MM.1S (cell line): ENCODE results near the gene PYGB.

Experiments
- DNase-seq: peaks from one replicate; pipeline ENCODE4 v3.0.0-alpha.2; 2015
- H2AFZ ChIP-seq: fragments of 300-600 bp; sonication (generic); 2 replicates; pipeline ENCODE4 v1.6.0; 2016; ENCODE audit warnings: antibody characterized with exemption, low read length
- H3F3A ChIP-seq: fragments of 300-600 bp; sonication (generic); 2 replicates; pipeline ENCODE4 v1.6.1; 2016; ENCODE audit warnings: mild to moderate bottlenecking, antibody characterized with exemption, low read length, moderate library complexity, mixed read lengths; ENCODE audit not compliant: insufficient read depth
- H3K27ac ChIP-seq: fragments of 300-600 bp; sonication (generic); 2 replicates; pipeline ENCODE4 v1.5.1; 2016; ENCODE audit warnings: mild to moderate bottlenecking, low read length
- H3K27me3 ChIP-seq: fragments of 300-600 bp; sonication (generic); replicated peaks from 2 replicates; pipeline ENCODE4 v1.6.0; 2016; ENCODE audit warnings: low read length; ENCODE audit not compliant: insufficient read depth
- H3K36me3 ChIP-seq: fragments of 300-600 bp; sonication (generic); replicated peaks from 2 replicates; pipeline ENCODE4 v1.6.1; 2016; ENCODE audit warnings: mild to moderate bottlenecking, low read length, mixed read lengths; ENCODE audit not compliant: insufficient read depth
- H3K4me1 ChIP-seq: fragments of 300-600 bp; sonication (generic); 2 replicates; pipeline ENCODE4 v1.6.1; 2016; ENCODE audit warnings: low read length, mixed read lengths
- H3K4me2 ChIP-seq: fragments of 300-600 bp; sonication (generic); 2 replicates; pipeline ENCODE4 v1.6.0; 2016; ENCODE audit warnings: low read depth, low read length
- H3K4me3 ChIP-seq: fragments of 300-600 bp; sonication (generic); 2 replicates; pipeline ENCODE4 v1.5.1; 2016; ENCODE audit warnings: low read length, mixed read lengths
- H3K79me2 ChIP-seq: fragments of 300-600 bp; sonication (generic); 2 replicates; pipeline ENCODE4 v1.6.1; 2016; ENCODE audit warnings: mixed run types, low read length, mixed read lengths
- H3K9ac ChIP-seq: fragments of 300-600 bp; sonication (generic); 2 replicates; pipeline ENCODE4 v1.6.1; 2016; ENCODE audit warnings: low read length, mixed read lengths
- H3K9me2 ChIP-seq: fragments of 300-600 bp; sonication (generic); replicated peaks from 2 replicates; pipeline ENCODE4 v1.6.1; 2016; ENCODE audit warnings: mild to moderate bottlenecking, low read length, mixed read lengths; ENCODE audit not compliant: insufficient read depth
- H3K9me3 ChIP-seq: fragments of 300-600 bp; sonication (generic); replicated peaks from 2 replicates; pipeline ENCODE4 v1.6.1; 2016; ENCODE audit warnings: mild to moderate bottlenecking, low read length, mixed read lengths; ENCODE audit not compliant: insufficient read depth
- H4K20me1 ChIP-seq: fragments of 300-600 bp; sonication (generic); 2 replicates; pipeline ENCODE4 v1.6.1; 2016; ENCODE audit warnings: mild to moderate bottlenecking, low read length, moderate library complexity, mixed read lengths; ENCODE audit not compliant: insufficient read depth
- EZH2 ChIP-seq: fragments of 300-600 bp; sonication (generic); optimal IDR thresholded peaks from 2 replicates; pipeline ENCODE3; 2017; ENCODE audit warnings: low read depth, mild to moderate bottlenecking, antibody characterized with exemption, low read length, mixed read lengths
- EZH2phosphoT487 ChIP-seq: fragments of 300-600 bp; sonication (generic); IDR thresholded peaks from 2 replicates; pipeline ENCODE4 v1.6.1; 2018; ENCODE audit warnings: antibody characterized with exemption, low read length
- TF ChIP-seq, protein P1 (sequence below): fragments of 300-600 bp; sonication (generic); IDR thresholded peaks from 2 replicates; pipeline ENCODE4 v1.5.1; 2016; ENCODE audit warnings: antibody characterized with exemption, low read length, mixed read lengths

PYGB gene

GRCh38 chr20:25220810-25221591, 26.9 kb upstream of the PYGB start:
- H2AFZ ChIP-seq, result no peak overlapping the region
- no peak overlapping the region for H3K9ac ChIP-seq
- H3K4me3 ChIP-seq, result no peak overlapping the region
- TF ChIP-seq EZH2phosphoT487 (no peak), EZH2 (no peak)
- TF ChIP-seq, protein P1, sequence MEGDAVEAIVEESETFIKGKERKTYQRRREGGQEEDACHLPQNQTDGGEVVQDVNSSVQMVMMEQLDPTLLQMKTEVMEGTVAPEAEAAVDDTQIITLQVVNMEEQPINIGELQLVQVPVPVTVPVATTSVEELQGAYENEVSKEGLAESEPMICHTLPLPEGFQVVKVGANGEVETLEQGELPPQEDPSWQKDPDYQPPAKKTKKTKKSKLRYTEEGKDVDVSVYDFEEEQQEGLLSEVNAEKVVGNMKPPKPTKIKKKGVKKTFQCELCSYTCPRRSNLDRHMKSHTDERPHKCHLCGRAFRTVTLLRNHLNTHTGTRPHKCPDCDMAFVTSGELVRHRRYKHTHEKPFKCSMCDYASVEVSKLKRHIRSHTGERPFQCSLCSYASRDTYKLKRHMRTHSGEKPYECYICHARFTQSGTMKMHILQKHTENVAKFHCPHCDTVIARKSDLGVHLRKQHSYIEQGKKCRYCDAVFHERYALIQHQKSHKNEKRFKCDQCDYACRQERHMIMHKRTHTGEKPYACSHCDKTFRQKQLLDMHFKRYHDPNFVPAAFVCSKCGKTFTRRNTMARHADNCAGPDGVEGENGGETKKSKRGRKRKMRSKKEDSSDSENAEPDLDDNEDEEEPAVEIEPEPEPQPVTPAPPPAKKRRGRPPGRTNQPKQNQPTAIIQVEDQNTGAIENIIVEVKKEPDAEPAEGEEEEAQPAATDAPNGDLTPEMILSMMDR, result no peak
- no peak for DNase-seq
- no peaks in the 10 kb centered on the region for H3K9me2 ChIP-seq
- H3K27me3 ChIP-seq, result no peaks in the 10 kb centered on the region
- H3K79me2 ChIP-seq, result no peaks in the 10 kb centered on the region
- H3K4me1 ChIP-seq, result no peaks in the 10 kb centered on the region
- H3K4me2 ChIP-seq, result no peak overlapping the region
- H3F3A ChIP-seq, result no peaks in the 10 kb centered on the region
- 0 out of 2 replicates have a peak, but pooled peaks cover 5% of the 10 kb centered on the region for H3K36me3 ChIP-seq
- no peak overlapping the region for H3K27ac ChIP-seq
- H4K20me1 ChIP-seq, result no peaks in the 10 kb centered on the region
- no peaks in the 10 kb centered on the region for H3K9me3 ChIP-seq

DNA sequence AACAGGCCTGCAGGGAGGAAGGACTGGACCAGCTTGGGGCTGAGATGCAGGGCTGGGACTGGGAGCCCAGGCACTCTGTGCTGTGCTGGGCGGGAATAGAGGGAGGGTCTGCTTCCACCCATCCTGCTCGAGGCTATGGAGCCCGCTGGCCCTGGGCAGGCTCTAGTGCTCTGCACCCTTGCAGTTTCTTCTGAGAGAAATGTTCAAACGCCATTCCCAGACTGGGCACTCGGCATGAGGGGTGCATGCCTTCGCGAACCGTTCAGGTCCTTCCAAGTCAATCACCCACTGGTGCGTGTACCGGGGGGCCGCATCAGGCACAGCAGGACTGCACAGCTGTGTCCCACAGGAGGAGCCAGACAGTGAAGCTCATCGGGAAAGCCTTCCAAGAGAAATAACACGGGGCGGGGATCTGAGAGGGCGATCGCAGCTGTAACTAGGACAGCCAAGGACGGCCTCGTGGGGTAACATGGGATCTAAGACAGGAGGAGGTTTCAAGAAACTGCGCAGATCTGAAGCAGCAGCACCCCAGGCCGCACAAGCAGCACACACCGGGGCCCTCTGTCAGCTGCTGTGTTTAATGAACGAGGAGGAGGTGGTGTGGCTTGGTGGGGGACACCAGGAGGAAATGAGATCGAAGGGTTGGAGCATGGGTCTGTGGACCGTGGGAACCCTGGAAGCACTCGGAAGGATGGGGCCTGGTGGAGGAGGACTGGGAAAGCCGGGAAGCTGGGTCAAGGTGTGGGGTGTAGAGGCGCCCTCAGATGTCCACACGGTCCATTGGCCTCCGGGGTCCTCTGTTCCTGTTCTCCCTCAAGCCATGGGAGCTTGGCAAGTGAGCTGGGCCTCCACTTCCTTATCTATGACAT, 26.1 kb upstream of the PYGB start:
- H3K27ac ChIP-seq, result no peak overlapping the region

DNA sequence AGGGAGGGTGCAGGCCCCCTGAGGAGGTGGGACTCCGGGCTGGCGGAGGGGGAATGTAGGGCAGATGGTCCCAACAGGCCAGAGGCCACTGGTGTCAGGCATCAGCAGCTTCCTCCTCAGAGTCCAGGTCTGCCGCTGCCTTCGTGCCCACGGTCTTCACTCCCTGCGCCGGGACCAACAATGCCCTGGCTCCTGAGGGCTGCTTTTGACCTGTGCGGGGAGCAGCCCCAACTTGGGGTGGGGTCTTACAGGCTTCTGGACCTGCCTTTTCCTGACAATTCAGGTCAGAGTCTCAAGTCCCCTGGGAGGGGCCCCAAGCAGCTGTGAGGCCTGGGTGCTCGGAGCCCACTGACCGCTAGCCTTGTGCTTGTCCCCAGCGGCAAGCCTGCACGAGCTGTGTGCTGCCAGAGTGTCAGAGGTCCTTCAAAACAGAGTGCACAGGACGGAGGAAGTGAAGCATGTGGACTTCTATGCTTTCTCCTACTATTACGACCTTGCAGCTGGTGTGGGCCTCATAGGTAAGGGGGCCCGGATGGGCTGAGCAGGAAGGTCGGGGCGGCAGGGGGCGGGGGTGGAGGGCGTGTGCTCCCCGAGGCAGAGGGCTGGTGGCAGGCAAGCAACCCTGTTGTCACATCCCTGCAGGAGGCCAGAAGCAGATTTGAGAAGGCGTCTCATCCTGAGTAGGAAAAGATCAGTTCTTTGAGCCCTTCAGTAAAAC, 25.3 kb upstream of the PYGB start:
- H4K20me1 ChIP-seq, result no peaks in the 10 kb centered on the region
- no peak overlapping the region for H3K27ac ChIP-seq
- H3K9ac ChIP-seq, result no peak overlapping the region
- no peaks in the 10 kb centered on the region for H3K9me2 ChIP-seq
- H3K79me2 ChIP-seq, result no peaks in the 10 kb centered on the region
- no peak overlapping the region for H2AFZ ChIP-seq
- no peak for DNase-seq
- H3K36me3 ChIP-seq, result 0 out of 2 replicates have a peak, but pooled peaks cover 4% of the 10 kb centered on the region
- no peak overlapping the region for H3K4me3 ChIP-seq
- no peaks in the 10 kb centered on the region for H3F3A ChIP-seq
- TF ChIP-seq EZH2, result no peak
- TF ChIP-seq, protein P1, result no peak
- TF ChIP-seq EZH2phosphoT487, result no peak
- no peaks in the 10 kb centered on the region for H3K27me3 ChIP-seq
- H3K9me3 ChIP-seq, result no peaks in the 10 kb centered on the region
- no peak overlapping the region for H3K4me2 ChIP-seq
- no peaks in the 10 kb centered on the region for H3K4me1 ChIP-seq

More for the DNA sequence above, 26.1 kb upstream of the PYGB start:
- DNase-seq, result no peak
- Histone ChIP-seq H3F3A (no peaks in the 10 kb centered on the region), H3K9me3 (no peaks in the 10 kb centered on the region), H3K9me2 (no peaks in the 10 kb centered on the region), H3K27me3 (no peaks in the 10 kb centered on the region), H3K4me1 (no peaks in the 10 kb centered on the region), H4K20me1 (no peaks in the 10 kb centered on the region), H3K4me2 (no peak overlapping the region), H3K9ac (no peak overlapping the region), H2AFZ (no peak overlapping the region), H3K79me2 (no peaks in the 10 kb centered on the region), H3K36me3 (0 out of 2 replicates have a peak, but pooled peaks cover 5% of the 10 kb centered on the region), H3K4me3 (no peak overlapping the region)
- TF ChIP-seq, protein P1, result no peak
- no peak for TF ChIP-seq EZH2
- TF ChIP-seq EZH2phosphoT487, result no peak
